Brain pericyte (primary cell): ENCODE measurements around the gene MEF2A.
"Not testable (repeated sequence)": the region's sequence is repeated elsewhere in the genome, so short reads cannot be mapped to it uniquely, and the experiment has no call there.

Experiments
- DNase-seq: peaks from one replicate; pipeline ENCODE4 v3.0.0-alpha.2; 2012; ENCODE audit warnings: low read depth, low spot score

Gene MEF2A

DNA sequence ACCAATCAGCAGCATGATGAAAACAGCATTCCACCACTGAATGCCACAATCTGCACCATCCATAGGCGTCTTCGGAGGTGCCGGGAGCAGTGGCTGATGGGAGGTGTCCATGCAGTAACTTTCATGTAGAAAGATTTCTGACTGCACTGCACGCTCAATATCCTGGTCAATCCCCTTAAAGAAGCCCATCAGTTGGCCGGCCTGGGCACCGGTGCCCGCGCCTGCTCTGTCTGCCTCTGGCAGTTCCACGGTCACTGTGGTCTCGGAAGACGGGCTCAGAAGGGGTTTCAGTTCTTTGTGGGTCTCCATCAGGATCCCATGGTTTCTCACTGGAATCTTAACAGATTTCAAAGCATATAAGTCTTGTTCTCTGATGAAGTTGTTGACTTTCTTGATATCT, 163.5 kb downstream of the MEF2A start:
- DNase-seq = no peak

DNA sequence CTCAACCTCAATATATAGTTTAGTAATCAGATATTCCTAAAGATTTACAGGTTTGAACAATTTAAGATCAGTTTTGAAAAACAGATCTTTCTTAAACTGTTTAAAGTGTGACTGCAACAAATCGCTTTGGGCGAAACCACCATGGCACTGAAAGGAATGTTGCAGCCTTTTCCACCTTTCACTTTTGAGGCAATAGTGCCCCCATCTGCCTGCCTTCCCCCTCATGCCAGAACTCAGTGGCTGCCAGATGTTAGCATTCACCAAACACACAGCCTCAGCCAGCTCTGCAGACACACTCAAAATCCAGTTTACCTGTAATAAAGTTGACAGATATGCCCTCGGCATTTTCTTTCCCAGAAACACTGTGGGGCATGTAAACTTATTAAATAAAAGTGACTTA, 164.1 kb downstream of the MEF2A start:
- no peak for DNase-seq

DNA sequence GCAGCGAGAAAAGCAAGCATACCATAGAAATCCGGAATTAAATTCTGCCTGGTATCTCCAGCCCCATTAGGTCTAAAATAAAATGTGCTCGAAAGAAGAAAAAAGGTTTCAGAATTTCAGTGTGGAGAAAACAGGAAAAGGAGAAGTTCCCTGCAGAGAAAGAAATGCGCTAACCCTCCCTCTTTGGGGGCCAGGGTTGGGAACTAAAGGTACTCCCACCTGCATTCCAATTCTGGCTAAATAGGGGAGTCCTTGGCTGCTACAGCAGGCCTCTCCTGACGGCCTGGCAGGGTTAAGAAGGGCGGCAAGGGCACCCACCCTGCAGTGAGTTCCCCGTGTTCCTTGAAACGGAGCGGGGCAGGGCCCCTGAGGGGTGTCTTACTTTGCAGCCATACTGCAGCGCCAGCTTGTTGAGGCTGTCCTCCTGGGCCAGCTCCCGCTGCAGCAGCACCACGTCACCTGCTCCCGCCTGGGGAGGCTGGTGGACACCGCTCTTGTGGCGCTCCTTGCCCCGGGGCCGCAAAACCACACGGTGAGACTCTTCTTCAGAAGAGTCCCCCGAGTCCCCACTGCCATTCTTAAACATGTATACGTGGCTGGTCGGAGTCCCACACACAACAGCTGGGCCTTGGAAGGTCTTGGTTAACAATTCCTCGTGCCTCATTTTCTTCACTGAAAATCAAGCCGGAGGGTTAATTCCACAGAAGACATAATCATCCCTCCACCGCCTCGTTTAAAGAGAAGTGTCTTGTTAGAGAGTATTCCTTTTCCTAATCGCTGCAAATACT, 165.7 kb downstream of the MEF2A start:
- DNase-seq = no peak

- DNase-seq = no peak
Measured at GRCh38 chr15:99732124-99732750, 166.5 kb downstream of the MEF2A start.

DNA sequence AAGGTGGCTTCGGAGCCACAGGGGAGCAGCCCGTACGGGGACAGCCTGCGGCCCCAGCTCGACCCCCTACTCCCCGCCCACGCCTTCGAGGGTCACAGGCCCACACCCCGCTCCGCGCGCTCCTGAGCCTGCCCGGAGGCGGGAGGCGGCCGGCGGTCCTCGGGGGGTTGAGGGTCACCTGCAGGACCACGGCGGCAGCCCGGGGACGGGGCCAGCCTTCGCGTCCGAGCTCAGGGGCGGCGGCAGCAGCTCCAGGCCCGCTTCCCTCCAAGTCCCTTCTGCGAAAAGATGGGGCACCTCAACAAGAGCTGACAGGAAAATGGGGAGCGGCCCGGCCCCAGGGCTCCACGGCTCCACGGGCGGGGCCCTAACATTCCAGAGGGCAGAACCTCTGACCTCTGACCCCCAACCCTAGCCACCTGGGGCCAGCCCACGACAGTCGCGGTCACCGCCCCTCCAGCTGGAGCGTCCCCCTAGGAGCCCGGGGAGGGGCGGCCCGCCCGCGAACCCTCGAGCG, 167.0 kb downstream of the MEF2A start:
- DNase-seq = no peak

- peak; percentile 61 for DNase-seq
Measured at GRCh38 chr15:99733268-99734039, 167.7 kb downstream of the MEF2A start, which contains the start of gene LYSMD4. LYSMD4 (minus strand) TSS chr15:99733437; CDS start chr15:99731999, 1,438 bp downstream.

DNA sequence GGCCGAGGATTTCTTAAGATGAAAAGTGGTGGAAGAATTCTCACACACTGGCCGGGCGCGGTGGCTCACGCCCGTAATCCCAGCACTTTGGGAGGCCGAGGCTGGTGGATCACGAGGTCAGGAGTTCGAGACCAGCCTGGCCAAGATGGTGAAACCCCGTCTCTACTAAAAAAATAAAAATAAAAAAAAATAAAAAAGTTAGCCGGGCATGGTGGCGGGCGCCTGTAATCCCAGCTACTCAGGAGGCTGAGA, 168.2 kb downstream of the MEF2A start:
- DNase-seq = not testable (repeated sequence)

DNA sequence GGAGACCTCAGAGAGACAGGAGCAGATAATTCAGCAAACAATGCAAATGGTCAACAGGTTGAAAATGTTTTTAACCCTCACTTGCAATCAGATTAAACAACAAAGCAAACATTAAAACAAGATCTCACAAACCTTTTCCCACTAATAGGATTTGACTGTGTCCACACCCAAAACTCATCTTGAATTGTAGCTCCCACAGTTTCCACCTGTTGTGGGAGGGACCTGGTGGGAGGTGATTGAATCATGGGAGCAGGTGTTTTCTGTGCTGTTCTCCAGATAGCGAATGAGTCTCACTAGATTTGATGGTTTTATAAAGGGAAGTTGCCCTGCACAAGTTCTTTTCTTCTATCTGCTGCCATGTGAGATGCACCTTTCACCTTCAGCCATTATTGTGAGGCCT, 168.8 kb downstream of the MEF2A start:
- DNase-seq = no peak

DNA sequence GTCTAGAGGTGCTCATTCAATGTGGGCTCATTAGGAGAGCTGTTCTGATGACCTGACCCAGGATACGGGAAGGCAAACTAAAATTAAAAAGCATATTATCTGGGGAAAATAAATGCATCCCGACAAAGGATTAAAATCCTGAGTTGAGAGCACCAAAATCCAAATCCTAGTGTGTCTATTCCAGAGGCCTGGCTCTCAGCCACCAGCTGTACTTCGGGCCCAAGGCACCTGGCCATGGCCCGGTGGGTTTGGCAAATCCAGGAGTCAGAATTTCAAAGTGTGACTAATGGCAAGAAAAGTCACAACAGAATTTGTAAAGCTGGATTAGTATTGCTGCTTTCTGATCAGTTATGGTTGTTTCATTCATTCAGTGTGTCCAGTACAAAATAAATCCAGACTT, 170.1 kb downstream of the MEF2A start:
- no peak for DNase-seq

DNA sequence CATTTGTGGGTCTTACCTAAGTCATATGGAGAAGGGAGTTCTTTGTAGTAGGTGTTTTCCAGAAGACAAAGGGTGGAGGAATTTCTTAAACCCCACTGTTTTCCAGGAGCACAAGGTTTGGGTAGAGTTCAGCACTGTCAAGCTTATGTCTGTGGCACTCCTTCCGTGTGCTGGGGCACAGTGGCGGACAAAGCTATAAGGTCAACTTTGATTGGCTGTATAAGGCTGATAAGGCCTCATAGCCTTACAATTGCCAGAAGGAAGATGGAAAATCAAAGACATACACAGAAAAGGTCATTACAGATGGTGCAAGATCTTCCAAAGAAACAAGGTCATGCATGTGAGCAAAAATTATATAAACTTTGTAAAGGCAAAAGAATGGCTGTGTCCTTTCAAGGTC, 170.9 kb downstream of the MEF2A start:
- DNase-seq = no peak

GRCh38 chr15:99738021-99738847, 172.4 kb downstream of the MEF2A start:
- DNase-seq = no peak

- no peak for DNase-seq
Measured at GRCh38 chr15:99741835-99742234, 176.1 kb downstream of the MEF2A start.

GRCh38 chr15:99744142-99744541, 178.4 kb downstream of the MEF2A start:
- no peak for DNase-seq

GRCh38 chr15:99745370-99746086, 179.7 kb downstream of the MEF2A start:
- no peak for DNase-seq

DNA sequence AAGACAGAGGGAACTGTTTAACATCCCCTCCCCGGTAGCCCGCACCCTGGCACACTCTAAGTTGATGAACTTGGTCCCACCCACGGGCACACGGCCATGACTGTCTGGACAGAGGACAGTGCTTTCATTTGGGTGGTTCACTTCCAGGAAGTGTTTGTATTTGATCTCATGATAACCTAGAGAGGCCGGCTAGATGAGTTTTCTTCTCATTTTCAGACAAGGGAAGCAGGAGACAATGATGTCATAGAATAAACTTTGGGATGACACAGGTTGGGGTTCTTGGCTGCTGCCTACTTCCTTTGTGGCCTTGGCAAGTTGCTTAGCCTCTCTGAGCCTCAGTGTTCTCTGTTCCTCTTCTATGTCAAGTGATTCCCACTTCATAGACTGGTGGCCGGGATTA, 183.6 kb downstream of the MEF2A start:
- DNase-seq = no peak

- DNase-seq = not testable (repeated sequence)
Measured at GRCh38 chr15:99750326-99750725, 184.5 kb downstream of the MEF2A start.

DNA sequence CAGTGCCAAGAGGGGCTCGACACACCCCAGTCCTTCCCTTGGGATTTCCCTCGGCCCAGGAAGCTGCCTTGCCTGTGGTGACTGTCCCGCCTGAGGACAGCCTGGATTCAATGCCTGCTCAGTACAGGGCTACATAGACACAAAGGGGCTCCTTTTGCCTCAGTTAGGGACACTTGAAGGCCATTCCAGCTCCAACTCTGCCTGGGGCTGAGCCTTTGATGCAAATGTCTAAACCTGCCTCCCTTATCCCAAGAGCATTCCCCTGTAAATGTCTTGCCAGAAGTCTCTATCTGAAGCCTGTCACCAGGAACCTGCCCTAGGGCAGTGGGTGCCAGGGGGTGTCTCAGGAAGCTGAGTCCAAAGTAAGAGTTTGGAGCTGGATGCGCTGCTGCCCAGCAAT, 186.8 kb downstream of the MEF2A start:
- DNase-seq = no peak

- no peak for DNase-seq
Measured at GRCh38 chr15:99753066-99753465, 187.3 kb downstream of the MEF2A start.

GRCh38 chr15:99755692-99756409, 190.1 kb downstream of the MEF2A start:
- DNase-seq = no peak

GRCh38 chr15:99762288-99762687, 196.5 kb downstream of the MEF2A start:
- no peak for DNase-seq
